GM19193 (cell line): ENCODE results near the gene WDR18.
A peak's percentile ranks its signal among the peaks of the same experiment; 100 is the strongest.

Experiments
- POLR2A ChIP-seq: IDR thresholded peaks from 4 replicates; pipeline ENCODE4 v1.6.1; 2011; ENCODE audit not compliant: insufficient read depth, insufficient read length; ENCODE audit errors: extremely low read depth

WDR18 gene

GRCh38 chr19:947090-947706 is 36.9 kb upstream of the WDR18 start:
- TF ChIP-seq POLR2A, result no peak

DNA sequence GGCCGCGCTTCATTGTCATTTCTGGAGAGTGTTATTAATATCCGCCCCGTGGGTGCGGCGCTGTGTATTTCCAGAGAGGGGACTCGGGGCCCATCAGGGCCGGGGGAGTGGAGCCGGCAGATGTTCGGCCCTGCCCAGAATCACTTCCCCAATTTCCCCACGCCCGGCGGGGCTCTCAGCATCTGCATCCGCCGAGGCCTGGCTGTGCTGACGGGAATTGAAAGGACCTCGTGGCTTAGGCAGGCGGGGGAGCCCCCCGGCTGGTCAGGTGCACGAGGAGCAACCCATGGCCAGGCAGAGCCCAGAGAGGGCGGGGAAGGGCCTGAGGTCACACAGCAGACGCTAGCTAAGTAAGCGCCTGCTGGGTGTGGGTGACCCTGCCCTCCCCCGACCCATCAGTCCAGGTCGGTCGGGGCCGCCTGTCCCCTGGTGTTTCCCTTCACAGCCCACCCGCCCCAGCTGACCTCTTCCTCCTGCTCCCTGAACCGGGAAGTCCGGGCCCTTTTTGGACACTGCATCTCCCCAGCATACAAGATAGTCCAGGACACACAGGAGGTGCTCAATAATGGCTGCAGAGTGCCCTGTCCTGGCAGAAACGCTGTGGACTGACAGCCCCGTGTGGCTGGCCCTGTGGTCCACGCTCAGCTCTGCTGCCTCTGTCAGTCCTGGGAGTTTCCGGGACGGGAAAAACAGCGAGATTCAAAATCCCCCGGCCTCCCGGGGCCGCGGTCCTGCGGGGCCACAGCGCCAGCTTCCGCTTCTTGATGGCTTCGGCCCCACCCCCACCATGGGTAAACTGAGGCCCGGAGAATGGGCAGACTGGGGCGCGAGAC is 36.2 kb upstream of the WDR18 start:
- TF ChIP-seq POLR2A, result peak; percentile 49

DNA sequence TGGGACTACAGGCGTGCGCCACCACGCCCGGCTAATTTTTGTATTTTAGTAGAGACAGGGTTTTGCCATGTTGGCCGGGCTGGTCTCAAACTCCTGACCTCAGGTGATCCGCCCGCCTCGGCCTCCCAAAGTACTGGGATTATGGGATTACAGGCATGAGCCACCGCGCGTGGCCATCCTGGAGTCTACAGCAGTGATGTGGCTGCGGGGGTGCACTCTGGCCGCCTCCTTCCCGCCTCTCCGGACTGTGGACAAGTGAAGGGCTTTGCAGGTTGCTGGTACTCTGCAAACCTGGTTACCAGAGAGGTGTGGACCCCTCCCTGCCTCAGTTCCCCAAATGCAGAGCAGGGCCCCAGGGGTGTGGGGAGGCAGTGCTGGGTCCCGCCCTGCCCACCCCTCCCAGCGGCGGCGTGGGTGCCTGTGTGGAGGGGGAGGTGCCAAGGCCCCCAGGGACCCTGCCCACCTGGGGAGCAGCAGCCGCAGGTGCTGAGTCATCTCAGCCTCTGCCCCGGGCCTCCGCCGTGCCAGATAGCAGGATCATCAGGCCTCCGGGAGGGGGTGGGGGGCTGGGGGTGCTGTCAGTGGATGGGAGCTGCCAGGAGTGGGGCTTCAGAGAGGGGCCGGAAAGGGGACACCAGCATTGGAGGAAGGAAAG is 35.2 kb upstream of the WDR18 start:
- peak; percentile 20 for TF ChIP-seq POLR2A

DNA sequence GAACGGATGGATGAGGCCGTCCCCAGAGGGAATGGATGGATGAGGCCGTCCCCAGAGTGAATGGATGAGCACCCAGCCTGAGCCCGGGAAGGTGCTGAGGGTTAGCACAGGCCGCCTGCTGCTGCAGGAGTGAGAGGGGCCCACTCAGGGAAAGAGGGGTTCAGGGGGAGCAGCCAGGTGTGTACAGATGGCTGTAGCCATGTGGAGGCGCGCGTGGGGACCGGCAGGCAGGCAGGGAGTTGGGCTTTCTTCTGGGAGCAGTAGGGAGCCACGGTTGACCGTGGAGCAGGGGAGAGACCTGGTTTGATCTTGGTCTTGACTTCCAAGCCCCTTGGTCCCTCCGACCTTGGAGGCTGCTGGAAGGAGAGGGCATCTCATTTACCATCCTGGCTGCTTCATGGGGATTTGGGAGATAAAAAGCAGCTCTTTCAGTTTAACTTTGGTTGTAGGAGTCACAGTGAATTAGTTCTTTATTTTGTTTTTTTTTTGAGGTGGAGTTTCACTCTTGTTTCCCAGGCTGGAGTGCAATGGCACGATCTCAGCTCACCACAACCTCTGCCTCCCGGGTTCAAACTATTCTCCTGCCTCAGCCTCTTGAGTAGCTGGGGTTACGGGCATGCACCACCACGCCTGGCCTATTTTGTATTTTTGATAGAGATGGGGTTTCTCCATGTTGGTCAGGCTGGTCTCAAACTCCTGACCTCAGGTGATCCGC is 33.6 kb upstream of the WDR18 start:
- no peak for TF ChIP-seq POLR2A

DNA sequence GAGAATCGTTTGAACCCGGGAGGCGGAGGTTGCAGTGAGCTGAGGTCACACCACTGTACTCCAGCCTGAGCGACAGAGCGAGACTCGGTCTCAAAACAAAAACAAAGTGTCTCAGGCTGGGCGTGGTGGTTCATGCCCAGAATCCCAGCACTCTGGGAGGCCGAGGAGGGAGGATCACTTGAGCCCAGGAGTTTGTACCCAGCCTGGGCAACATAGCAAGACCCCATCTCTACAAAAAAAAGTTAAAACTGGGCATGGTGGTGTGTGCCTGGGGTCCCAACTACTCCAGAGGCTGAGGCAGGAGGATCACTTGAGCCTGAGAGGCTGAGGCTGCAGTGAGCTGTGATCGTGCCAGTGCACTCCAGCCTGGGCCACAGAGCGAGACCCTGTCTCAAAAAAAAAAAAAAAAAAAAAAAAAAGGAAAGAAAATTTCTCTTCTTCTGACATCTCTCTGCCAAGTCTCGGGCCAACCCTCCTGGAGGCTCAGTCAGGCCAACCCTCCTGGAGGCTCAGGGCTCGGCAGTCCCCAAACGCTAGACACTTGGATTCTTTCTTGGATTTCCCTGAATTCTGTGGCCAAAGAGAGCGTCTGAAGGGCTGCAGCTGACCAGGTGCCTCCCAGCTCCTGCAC is 32.0 kb upstream of the WDR18 start:
- TF ChIP-seq POLR2A, result no peak

GRCh38 chr19:952680-953444 is 31.3 kb upstream of the WDR18 start:
- no peak for TF ChIP-seq POLR2A

GRCh38 chr19:953445-954271 is 30.5 kb upstream of the WDR18 start:
- TF ChIP-seq POLR2A, result no peak

DNA sequence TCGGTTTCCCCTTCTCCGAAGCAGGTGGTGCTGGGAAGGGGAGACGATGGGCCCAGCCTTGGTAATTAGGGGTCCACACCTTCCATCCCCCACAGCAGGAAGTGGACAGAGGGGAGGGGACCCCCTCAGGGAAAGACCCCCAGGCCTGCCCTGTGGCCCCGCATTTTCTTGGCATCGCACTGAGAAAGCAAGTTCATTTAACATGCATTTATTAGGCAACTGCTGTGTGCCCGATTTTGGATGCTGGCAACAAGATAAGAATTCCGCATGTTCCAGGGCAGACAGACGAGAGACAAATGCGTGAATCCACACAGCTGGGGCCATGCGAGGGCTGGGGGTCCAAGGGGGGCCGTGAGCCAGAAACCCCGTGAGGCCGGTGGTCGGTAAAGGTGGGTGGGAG is 29.9 kb upstream of the WDR18 start:
- TF ChIP-seq POLR2A, result no peak

GRCh38 chr19:954672-955494 is 29.3 kb upstream of the WDR18 start:
- TF ChIP-seq POLR2A, result peak; percentile 43

DNA sequence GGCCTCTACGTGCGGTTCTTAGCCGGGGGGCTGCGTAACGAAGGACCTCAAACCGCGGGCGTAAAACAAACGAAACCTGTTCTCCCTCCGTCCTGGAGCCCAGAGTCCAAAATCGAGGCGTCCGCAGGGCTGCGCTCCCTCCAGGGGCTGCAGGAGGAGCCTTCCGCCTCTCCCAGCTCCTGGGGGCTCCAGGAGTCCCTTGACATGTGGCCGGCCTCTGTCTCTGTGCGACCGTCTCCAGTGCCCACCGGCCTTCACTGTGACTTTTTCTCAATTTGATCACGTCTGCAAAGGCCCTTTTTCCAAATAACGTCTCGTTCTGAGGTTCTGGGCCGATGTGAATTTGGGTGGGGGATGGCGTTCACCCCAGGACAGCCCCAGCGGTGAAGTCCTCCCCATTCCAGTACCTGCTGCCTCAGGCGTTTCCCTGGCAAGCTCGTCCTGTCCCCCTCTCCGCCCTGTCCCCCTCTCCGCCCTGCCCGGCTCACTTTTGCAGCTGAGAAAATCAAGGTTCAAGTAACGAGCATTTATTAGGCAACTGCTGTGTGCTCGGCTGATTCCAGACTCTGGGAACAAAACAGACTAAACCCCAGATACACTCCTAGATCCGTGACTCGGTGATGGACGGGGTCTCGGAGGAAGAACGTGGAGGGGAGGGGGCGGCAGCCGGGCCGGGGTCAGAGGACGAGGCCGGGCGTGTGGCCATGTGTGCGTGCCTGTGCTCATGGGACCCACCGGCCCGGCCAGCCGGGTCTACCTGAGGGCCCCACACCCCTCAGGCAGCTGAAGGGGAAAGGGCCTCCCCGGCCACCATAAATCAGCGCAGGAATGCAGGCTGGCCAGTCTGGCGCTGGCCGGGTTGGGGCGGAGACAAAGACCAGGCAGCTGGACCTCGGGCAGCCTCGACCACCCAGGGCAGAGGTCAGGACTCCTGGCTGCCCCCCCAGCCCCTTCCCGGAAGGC is 28.1 kb upstream of the WDR18 start:
- TF ChIP-seq POLR2A, result no peak

DNA sequence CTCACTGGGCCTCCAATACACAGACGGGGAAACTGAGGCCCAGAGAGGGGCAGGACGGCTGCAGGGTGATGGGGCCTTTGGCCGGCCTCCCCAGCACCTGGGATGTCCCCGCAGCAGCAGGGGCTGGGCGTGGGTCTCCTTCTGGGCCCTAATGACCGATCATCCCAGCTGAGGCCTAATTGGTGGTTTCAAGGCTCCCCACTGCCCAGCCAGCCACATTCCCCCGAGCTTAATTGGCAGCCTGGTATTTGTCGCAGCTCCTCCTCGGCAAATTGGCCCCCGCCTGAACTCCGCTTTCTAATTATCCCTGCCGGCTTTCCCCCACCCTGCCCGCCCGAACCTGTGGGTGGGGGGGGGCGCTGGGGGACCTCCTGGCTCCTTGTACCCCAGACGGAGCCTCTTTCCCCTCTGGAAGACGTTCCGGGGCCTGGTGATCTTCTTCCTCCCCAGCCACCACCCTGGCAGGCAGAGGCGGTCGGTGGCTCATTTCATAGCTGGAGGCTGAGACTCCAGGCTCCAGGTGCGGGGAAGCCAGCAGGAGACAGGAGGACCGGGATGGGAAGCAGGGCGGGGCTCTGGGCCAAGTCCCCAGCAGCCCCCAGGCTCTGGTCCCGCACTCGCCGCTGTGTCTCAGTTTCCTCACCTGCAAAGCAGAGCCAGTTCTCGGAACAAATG is 27.2 kb upstream of the WDR18 start:
- TF ChIP-seq POLR2A, result no peak
